ENCODE measurements around the gene GGPS1.

DNA sequence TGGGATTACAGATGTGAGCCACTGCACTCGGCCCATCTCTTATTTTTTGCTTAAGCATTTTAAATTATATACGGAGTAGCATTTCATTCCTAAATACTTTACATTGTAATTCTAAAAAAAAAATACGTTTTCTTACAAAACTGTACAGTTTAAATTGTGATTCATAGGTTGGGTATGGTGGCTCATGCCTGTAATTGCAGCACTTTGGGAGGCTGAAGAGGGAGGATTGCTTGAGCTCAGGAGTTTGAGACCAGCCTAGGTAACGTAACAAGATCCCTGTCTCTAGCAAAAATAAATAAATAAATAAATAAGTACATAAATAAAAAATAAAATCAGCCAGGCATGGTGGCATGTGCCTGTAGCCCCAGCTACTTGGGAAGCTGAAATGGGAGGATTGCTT, 63.5 kb downstream of the GGPS1 start:
- no peak for TF ChIP-seq SUZ12 (IDR thresholded peaks at IDR 0.05; ENCODE audit: extremely low read depth, insufficient read depth, insufficient read length)
- no peak for TF ChIP-seq YY1 (IDR thresholded peaks at IDR 0.05; ENCODE audit: insufficient read depth, insufficient read length)
